NOMO-1 treated with DMSO at 0.1 percent for 48 hours (cell line): ENCODE data around the gene RAPH1.
"Not testable (repeated sequence)": the region's sequence is repeated elsewhere in the genome, so short reads cannot be mapped to it uniquely, and the experiment has no call there.

Experiments used
- DNase-seq: peaks from one replicate; lab custom pipeline; 2025; ENCODE audit not compliant: unreplicated experiment; lab: John Stamatoyannopoulos, UW

The RAPH1 gene

DNA sequence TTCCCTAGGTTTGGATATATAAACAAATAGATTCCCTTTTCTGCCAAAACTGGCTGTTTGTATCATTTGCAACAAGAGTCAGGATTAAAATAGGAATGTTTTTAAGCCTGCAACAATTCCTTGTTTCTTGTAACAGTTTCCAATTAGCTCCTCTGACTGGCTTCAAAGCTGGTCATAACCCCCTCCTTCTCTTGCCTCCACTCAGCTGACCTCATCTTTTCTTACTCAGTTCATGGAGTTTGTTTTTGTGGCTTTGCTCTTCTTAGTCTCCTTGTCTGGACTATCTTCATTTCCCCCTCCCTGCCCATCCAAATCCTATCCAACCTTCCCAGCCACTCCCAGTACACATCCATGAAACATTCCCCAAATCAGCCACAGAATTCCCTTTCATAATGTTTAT, 14.3 kb upstream of the RAPH1 start:
- DNase-seq, result no peak

DNA sequence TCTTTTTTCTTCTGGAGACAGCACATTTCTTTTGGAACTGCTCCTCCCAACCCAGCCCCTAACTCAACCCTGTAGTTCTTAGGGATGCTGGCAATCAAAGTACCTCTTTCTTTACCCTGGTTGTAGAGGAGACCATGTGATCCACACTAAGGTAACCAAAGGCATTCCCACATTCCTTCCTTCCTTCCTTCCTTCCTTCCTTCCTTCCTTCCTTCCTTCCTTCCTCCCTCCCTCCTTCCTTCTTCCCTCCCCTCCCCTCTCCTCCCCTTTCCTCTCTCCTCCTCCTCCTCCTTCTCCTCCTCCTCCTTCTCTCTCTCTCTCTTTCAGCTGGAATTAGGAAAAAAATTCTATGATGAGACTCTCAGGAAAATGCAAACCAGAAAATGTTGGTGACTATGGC, 13.8 kb upstream of the RAPH1 start:
- DNase-seq, result no peak

GRCh38 chr2:203547356-203547755, 12.3 kb upstream of the RAPH1 start:
- no peak for DNase-seq

GRCh38 chr2:203544402-203544801, 9.3 kb upstream of the RAPH1 start:
- no peak for DNase-seq

DNA sequence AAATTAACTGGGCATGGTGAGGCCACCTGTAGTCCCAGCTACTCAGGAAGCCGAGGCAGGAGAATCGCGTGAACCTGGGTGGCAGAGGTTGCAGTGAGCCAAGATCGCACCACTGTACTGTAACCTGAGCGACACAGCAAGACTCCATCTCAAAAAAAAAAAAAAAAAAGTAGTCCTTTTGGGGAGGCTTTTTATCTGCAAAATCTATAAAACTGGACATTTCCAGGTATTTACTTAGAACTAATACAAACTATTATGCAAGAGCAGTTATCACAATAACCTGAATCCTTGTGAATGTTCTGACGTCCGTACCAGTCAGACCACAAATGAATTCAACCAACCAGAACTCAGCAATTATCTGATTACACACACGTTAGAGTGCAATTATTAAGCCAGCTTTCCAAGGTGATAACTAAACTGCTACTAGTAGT, 8.8 kb upstream of the RAPH1 start:
- DNase-seq, result no peak

DNA sequence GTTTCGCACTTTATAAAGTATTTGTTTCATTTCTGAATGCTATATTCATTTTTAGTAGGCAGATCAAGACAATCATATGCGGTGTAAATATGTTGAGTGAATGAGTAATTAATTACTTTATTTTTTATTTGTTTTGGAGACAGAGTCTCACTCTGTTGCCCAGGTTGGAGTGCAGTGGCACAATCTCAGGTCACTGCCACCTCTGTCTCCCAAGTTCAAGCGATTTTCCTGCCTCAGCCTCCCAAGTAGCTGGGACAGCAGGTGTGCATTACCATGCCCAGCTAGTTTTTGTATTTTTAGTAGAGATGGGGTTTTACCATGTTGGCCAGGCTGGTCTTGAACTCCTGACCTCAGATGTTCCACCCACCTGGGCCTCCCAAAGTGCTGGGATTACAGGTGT, 5.5 kb upstream of the RAPH1 start:
- DNase-seq, result not testable (repeated sequence)

- not testable (repeated sequence) for DNase-seq
These were observed 3.1 kb upstream of the RAPH1 start for GRCh38 chr2:203538237-203538636.

DNA sequence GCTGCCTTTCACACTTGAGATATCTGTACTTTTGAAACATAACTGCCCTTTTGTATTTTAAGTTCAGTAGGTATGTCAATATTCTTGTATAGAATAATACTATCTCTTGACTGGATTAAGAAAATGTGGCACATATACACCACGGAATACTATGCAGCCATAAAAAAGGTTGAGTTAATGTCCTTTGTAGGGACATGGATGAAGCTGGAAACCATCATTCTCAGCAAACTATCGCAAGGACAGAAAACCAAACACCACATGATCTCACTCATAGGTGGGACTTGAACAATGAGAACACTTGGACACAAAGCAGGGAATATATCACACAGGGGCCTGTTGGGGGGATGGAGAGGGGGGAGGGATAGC, 1.5 kb upstream of the RAPH1 start:
- not testable (repeated sequence) for DNase-seq

DNA sequence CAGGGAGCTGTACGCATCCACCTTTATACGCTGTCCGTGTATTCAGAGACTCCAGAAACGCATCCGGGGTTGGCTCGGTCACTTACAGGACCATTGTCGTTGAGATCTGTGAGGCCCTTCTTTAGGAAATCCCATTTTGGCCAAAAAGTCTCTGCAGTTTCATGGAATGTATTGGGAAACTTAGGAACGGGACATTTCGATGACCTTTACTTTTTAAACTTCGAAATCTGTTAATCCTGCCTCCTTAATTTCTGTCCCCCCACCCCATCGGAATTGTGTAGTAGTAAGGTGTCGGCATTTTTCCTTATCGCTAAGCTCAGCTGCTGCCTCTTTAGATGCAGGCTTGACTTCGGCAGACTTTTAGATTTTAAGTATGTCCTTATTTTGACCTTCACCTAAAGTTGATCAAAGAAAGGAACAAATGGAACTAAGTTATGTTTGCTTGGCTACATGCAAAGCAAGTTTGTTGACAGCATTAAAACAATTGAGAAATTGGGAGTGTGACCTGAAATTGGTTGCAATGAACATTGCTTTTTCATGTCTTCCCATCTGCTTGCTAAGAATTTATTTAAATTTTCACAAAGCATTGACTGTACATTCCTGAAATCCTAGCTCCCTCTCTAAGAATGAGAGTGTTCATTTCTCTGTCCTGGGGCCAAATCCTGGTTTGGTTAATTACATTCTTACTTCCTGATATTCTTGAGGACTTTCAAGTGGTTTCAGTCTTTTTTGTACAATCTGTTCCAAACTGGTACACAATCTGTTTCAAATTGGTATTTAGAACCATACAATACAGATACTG, 884 bp upstream of the RAPH1 start:
- no peak for DNase-seq

- no peak for DNase-seq
These were observed 452 bp downstream of the RAPH1 start for GRCh38 chr2:203534621-203535077.

DNA sequence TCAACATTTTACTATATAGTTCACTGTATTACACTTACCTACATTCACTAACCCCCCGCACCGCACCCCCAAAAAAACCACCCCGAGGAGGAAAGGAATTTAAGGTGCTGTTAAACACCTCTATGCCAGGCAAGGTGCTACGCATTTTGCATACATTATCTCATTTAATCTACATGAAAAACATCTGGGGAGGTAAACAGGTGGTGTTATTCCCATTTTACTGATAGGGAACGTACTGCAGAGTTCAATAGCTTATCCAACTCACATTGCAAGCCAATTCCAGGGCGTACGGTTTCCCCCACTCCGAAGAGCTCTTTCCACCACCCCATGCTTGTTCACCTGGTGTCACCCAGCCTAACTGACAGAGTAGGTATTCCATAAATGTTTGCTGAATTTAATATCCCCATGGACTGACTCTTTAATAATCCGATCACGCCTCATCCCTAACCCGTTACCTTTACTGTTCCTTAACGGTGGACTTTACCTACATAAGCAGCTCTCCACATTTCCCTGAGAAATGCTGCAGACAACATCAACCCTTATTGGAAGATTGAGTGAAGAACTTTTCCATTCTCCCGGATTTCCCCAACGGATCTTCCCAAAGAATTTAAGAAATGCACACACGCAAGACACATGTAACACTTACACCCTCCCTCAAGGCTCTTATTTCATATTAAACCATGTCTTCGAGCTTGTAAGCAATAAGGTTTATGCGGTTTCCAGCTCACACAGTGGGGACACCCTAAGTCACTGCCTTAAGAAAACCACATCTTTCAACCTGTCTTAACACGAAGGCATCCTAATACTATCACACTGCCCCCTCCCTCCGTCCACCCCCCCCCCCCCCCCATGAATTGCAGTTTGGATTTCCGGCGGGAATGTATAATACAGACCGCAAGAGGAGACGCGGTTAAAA, 1.2 kb downstream of the RAPH1 start:
- no peak for DNase-seq

DNA sequence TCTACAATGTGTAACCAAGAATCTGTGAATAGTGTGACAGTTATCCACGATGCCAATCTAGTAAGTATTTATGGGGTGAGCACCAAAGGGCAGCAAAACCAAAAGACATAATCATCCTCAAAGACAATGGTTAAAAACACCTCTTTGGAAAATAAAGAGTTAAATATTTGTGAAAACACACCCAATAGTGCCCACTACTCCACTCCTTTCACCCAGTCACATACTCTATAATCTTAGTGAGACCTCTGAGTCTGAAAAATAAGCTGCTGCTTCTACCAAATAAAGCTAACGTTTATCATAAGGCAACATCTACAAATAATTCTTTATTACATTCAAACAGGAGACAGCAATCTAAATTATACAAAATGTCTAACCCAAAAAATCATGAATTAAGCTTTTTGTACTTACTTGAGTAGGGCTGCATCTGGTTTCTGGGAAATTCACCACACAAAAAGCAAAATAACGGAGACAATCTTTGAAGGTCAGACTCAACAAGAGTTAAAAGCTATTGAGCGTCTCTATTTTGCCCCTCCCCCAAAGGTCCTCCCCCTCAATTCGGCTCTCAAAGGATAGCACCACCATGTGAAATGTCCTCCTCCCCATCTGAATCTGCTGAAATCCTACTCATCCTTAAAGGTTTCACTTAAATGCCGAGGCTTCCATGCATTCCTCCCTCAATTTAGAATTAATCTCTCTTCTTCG, 2.0 kb downstream of the RAPH1 start:
- DNase-seq, result no peak

DNA sequence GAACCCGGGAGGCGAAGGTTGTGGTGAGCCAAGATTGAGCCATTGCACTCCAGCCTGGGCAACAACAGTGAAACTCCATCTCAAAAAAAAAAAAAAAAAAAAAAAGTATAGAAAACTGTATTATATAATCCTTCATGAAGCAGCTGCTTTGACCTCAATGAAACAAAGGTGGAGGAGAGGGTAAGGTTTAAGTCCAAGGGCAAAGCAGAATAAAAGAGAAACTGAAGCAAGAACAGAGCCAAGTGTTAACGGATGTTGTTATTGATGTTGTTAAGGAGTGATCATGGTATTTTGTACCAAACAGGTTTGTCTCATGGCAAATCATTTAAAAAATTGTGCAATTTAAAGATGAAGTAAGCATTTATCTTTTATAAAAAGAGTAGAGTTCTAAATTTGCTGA, 7.4 kb downstream of the RAPH1 start:
- no peak for DNase-seq

DNA sequence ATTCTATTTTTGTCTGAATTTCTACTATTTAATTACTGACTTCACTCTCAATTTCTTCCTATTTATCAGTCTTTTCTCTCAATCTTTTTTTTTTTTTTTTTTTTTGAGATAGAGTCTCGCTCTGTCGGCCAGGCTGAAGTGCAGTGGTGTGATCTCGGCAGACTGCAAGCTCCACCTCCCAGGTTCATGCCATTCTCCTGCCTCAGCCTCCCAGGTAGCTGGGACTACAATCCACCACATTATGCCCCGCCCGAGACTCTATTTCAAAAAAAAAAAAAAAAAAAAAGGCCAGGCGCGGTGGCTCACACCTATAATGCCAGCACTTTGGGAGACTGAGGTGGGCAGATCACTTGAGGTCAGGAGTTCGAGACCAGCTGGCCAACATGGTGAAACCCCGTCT, 21.8 kb downstream of the RAPH1 start:
- DNase-seq, result not testable (repeated sequence)

GRCh38 chr2:203510941-203511305, 24.2 kb downstream of the RAPH1 start:
- DNase-seq, result no peak

DNA sequence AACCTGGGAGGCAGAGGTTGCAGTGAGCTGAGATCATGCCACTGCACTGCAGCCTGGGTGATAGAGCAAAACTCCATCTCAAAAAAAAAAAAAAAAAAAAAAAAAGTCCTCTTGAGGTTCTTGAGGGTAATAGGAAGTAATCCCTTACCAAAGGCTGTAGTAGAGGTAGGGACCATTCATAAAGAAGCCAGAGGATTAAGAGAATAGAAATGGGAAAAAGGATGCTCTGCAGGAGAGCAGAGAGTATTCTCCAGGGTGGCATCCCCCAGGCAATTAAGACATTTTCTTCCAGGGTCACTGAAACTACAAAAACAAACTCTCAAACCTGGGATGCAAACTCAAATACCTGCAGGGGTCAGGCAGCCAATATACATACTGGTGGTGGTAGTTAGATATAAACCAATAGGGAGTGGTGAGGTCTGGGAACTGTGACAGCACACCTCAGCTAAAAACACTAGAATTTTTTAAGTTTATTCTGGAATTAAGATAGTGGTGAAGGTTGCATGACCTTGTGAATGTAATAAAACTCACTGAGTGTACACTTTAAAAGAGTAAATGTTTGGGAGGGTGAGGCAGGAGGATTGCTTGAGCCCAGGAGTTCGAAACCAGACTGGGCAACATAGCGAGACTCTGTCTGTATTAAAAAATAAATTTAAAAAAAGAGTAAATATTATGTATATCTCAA, 24.7 kb downstream of the RAPH1 start:
- DNase-seq, result no peak

- DNase-seq, result not testable (repeated sequence)
These were observed 31.6 kb downstream of the RAPH1 start for GRCh38 chr2:203503460-203503859.

DNA sequence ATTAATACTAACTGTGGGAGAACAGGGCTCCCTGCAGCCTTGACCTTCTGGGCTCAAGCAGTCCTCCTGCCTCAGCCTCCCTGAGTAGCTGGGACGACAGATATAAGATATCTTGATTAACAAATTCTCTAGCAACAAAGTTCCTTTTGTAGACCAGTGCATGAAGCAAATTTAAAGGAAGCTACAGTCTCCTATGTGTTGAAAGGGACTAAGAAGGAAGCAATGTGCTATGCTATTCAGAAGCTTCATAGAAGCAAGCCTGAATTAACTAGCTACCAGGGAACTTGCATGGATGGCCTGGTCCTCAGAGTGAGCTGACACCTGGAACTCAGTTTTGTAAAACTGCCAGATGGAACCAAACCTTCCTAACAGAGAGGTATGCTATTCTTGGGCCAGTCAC, 33.2 kb downstream of the RAPH1 start:
- peak; percentile 38 for DNase-seq

DNA sequence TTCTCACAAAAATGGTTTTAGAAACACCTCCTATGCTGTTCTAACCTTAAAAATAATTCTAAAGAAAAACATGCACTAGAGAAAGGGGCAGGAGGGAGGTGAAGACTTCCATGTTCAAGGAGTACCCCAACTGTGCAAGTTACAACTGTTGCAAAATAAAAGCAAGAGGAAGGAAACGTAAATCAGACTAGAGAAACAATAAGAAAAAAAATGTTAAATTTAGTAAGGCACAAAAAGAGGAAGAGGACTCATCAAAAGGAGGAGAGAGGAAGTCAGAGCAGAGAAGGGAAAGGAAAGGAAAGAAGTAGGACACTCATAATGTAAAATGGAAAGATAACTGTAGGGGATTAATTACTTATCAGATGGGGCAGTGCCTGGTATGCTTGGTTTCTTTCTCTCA, 34.1 kb downstream of the RAPH1 start:
- DNase-seq, result peak; percentile 89

DNA sequence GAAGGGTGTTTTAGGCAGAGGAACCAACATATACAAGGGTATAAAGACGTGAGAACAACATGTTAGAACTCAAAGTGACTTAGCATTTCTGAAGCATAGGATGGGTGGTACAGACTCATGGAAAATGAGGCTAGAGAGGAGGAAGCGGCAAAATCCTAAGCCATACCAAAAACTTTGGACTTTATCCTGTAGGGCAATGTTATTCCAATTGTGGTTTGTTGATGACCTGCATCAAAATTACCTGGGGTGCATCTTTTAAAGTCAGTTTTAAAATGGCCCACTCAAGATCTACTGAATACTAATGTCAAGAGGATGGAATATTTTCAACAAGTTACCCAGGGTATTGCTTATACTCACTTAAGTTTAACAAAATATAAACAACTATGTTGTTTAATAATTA, 34.8 kb downstream of the RAPH1 start:
- DNase-seq, result no peak

DNA sequence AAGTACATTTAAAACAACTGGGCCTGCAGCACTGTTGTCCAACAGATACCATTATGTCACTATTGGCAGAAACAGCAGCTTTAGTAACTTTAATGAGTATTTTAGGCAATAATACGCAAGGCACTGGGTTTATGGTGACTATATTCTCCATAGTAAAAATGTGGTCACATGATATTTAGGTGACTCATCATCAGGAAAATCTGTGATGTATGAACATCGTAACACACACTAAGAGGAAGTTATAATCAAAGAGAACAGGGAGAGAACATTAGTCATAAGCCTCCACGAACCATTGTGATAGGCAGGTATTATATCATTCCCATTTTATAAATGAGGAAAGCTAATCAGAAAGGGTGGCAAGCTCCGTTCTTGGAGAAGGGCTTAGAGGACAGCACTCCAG, 36.9 kb downstream of the RAPH1 start:
- peak; percentile 70 for DNase-seq
